SK-N-SH (cell line): ENCODE data around the gene SMAGP. TPM values are rescaled to one million over a fixed set of nuclear protein-coding genes. Genes with fewer than 3 reads are reported as not detected.

Source experiments
- CTCF ChIA-PET: fragments of 300-600, 350-600 bp; formaldehyde crosslinking; extraction: SDS; loops from one replicate; lab custom pipeline; 2021; lab: Yijun Ruan, JAX
- POLR2A ChIA-PET: fragments of 350-600 bp; sonication (Branson Sonifier 250); formaldehyde crosslinking; extraction: SDS; loops from one replicate; lab custom pipeline; 2020; ENCODE audit warnings: antibody characterized with exemption, inconsistent platforms; lab: Yijun Ruan, JAX
- DNase-seq: peaks from one replicate; pipeline ENCODE4 v3.0.0; 2012
- H2AFZ ChIP-seq: fragments of 200-600 bp; sonication (generic); 2 replicates; pipeline ENCODE4 v1.8.1; 2016; ENCODE audit warnings: antibody characterized with exemption, mild to moderate bottlenecking, low read depth
- H3F3A ChIP-seq: fragments of 200-600 bp; sonication (generic); replicated peaks from 2 replicates; pipeline ENCODE3; 2016; ENCODE audit warnings: antibody characterized with exemption, mild to moderate bottlenecking; ENCODE audit not compliant: insufficient read depth
- H3K27ac ChIP-seq, 2 experiments: fragments of 200-500 bp in 1 of 2; fragments of 200-600 bp in 1 of 2; sonication (Bioruptor generic) in 1 of 2; sonication (generic), shearing (Covaris generic) in 1 of 2; 2 replicates each; pipeline versions ENCODE4 v1.5.1 to v1.6.1; 2014 to 2016; ENCODE audit warnings: low read depth in 2 of 2, inconsistent platforms in 1 of 2, low read length in 1 of 2, mild to moderate bottlenecking in 1 of 2, mixed read lengths in 1 of 2
- H3K27me3 ChIP-seq: fragments of 200-600 bp; sonication (generic), shearing (Covaris generic); 2 replicates; pipeline ENCODE4 v1.6.1; 2016; ENCODE audit warnings: mixed run types; ENCODE audit not compliant: insufficient read depth
- H3K36me3 ChIP-seq, 2 experiments: fragments of 200-500 bp in 1 of 2; fragments of 200-600 bp in 1 of 2; sonication (Bioruptor generic) in 1 of 2; sonication (generic) in 1 of 2; replicated peaks in 1 of 2; 2 replicates each; pipeline versions ENCODE3 to v1.5.1; 2014 to 2016; ENCODE audit warnings: low read length in 1 of 2, mild to moderate bottlenecking in 1 of 2; ENCODE audit not compliant: insufficient read depth in 2 of 2, control insufficient read depth in 1 of 2
- H3K4me1 ChIP-seq, 2 experiments: fragments of 200-500 bp in 1 of 2; fragments of 200-600 bp in 1 of 2; sonication (Bioruptor generic) in 1 of 2; sonication (generic), shearing (Covaris generic) in 1 of 2; 2 replicates each; pipeline versions ENCODE4 v1.5.1 to v1.6.1; 2014 to 2016; ENCODE audit warnings: low read depth in 1 of 2, low read length in 1 of 2, mixed run types in 1 of 2; ENCODE audit not compliant: insufficient read depth in 2 of 2, control insufficient read depth in 1 of 2
- H3K4me2 ChIP-seq: fragments of 200-600 bp; sonication (generic), shearing (Covaris generic); 2 replicates; pipeline ENCODE4 v1.6.1; 2017; ENCODE audit warnings: mixed run types
- H3K4me3 ChIP-seq, 2 experiments: fragments of 200-500 bp in 1 of 2; fragments of 200-600 bp in 1 of 2; sonication (Bioruptor generic) in 1 of 2; sonication (generic), shearing (Covaris generic) in 1 of 2; 2 replicates each; pipeline versions ENCODE4 v1.5.1 to v1.8.1; 2014 to 2016; ENCODE audit warnings: low read depth in 2 of 2, inconsistent platforms in 1 of 2, low read length in 1 of 2, mild to moderate bottlenecking in 1 of 2, mixed read lengths in 1 of 2, moderate library complexity in 1 of 2
- H3K79me2 ChIP-seq: fragments of 200-600 bp; sonication (generic); 2 replicates; pipeline ENCODE4 v1.8.1; 2017; ENCODE audit warnings: mild to moderate bottlenecking; ENCODE audit not compliant: insufficient read depth
- H3K9ac ChIP-seq: fragments of 200-600 bp; sonication (generic); 2 replicates; pipeline ENCODE4 v1.6.1; 2017; ENCODE audit warnings: mixed run types
- H3K9me2 ChIP-seq: fragments of 200-600 bp; sonication (generic); 2 replicates; pipeline ENCODE4 v1.6.1; 2017; ENCODE audit warnings: mixed run types
- H3K9me3 ChIP-seq: fragments of 200-600 bp; sonication (generic); 2 replicates; pipeline ENCODE4 v1.6.1; 2017; ENCODE audit warnings: mixed run types, mild to moderate bottlenecking, moderate library complexity
- H4K20me1 ChIP-seq: fragments of 200-600 bp; sonication (generic); 2 replicates; pipeline ENCODE4 v1.6.1; 2017; ENCODE audit warnings: mild to moderate bottlenecking, mixed run types; ENCODE audit not compliant: insufficient read depth
- CHD2 ChIP-seq: fragments of 150-350 bp; IDR thresholded peaks from 2 replicates; pipeline ENCODE4 v1.6.1; 2018; ENCODE audit warnings: low read length; ENCODE audit not compliant: partially characterized antibody
- CTCF ChIP-seq: fragments of 200-600 bp; sonication (generic); IDR thresholded peaks from 2 replicates; pipeline ENCODE4 v1.6.1; 2017; ENCODE audit warnings: antibody characterized with exemption, mild to moderate bottlenecking, moderate library complexity
- ELF1 ChIP-seq: IDR thresholded peaks from 2 replicates; pipeline ENCODE4 v1.4.0; 2012
- EP300 ChIP-seq, 2 experiments: IDR thresholded peaks; 2 replicates each; pipeline versions ENCODE4 v1.4.0 to v1.6.1; 2012; ENCODE audit warnings: borderline replicate concordance in 1 of 2, low read depth in 1 of 2, low read length in 1 of 2
- EZH2phosphoT487 ChIP-seq: fragments of 200-600 bp; sonication (generic); IDR thresholded peaks from 2 replicates; pipeline ENCODE4 v1.6.1; 2017; ENCODE audit warnings: low read depth, mixed run types, mild to moderate bottlenecking, antibody characterized with exemption, moderate library complexity, borderline replicate concordance
- FOXJ3 ChIP-seq: sonication (generic); formaldehyde crosslinking; IDR thresholded peaks from 2 replicates; pipeline ENCODE4 v1.5.1; 2020; ENCODE audit warnings: mild to moderate bottlenecking, missing genetic modification reagents
- GABPA ChIP-seq: IDR thresholded peaks from 2 replicates; pipeline ENCODE4 v1.4.0; 2012; ENCODE audit warnings: low read depth, mild to moderate bottlenecking
- GATA2 ChIP-seq: sonication (generic); formaldehyde crosslinking; IDR thresholded peaks from 2 replicates; pipeline ENCODE4 v1.5.0; 2020; ENCODE audit warnings: mild to moderate bottlenecking, missing genetic modification reagents
- IRF3 ChIP-seq: fragments of 150-350 bp; IDR thresholded peaks from 2 replicates; pipeline ENCODE4 v1.6.1; 2016; ENCODE audit warnings: mild to moderate bottlenecking, low read depth, low read length
- MXI1 ChIP-seq: IDR thresholded peaks from 2 replicates; pipeline ENCODE4 v1.6.1; 2012; ENCODE audit warnings: mild to moderate bottlenecking, low read depth, low read length, improper control_type of control experiment
- RAD21 ChIP-seq: IDR thresholded peaks from 2 replicates; pipeline ENCODE4 v1.6.1; 2012; ENCODE audit warnings: mild to moderate bottlenecking, low read length
- RCOR1 ChIP-seq: fragments of 150-350 bp; IDR thresholded peaks from 2 replicates; pipeline ENCODE4 v1.6.1; 2017; ENCODE audit warnings: antibody characterized with exemption, low read length
- RFX5 ChIP-seq: IDR thresholded peaks from 2 replicates; pipeline ENCODE4 v1.6.1; 2012; ENCODE audit warnings: mild to moderate bottlenecking, improper control_type of control experiment, low read length
- SIN3A ChIP-seq: IDR thresholded peaks from 2 replicates; pipeline ENCODE4 v1.6.1; 2012; ENCODE audit warnings: low read depth, mild to moderate bottlenecking, low read length, moderate library complexity, borderline replicate concordance
- SMC3 ChIP-seq: IDR thresholded peaks from 2 replicates; pipeline ENCODE4 v1.6.1; 2012; ENCODE audit warnings: low read depth, low read length, improper control_type of control experiment
- TCF12 ChIP-seq: IDR thresholded peaks from 2 replicates; pipeline ENCODE4 v1.4.0; 2012
- TEAD4 ChIP-seq: IDR thresholded peaks from 2 replicates; pipeline ENCODE4 v1.4.0; 2012; ENCODE audit warnings: mild to moderate bottlenecking, borderline replicate concordance; ENCODE audit not compliant: insufficient read depth
- ZBTB33 ChIP-seq: IDR thresholded peaks from 2 replicates; pipeline ENCODE4 v1.4.0; 2012; ENCODE audit warnings: low read depth, borderline replicate concordance
- WGBS: methylation state at CpG from one replicate; pipeline ENCODE4 v1.1.6; 2017; ENCODE audit warnings: low lambda C conversion rate; 5-methylcytosine and 5-hydroxymethylcytosine counted together
- polyA plus RNA-seq, 3 experiments: library from polyadenylated mRNA; depleted of rRNA; stranded (reverse); fragments of >200 nt; gene quantifications; 2 replicates each; pipeline ENCODE4 v1.2.3, GENCODE V29; 2012
- TF ChIP-seq, protein P1 (sequence below): IDR thresholded peaks from 2 replicates; pipeline ENCODE4; 2012
- TF ChIP-seq, protein P2 (sequence below): IDR thresholded peaks from 2 replicates; pipeline ENCODE4 v1.4.0; 2012; ENCODE audit warnings: low read depth

Gene SMAGP
- polyA plus RNA-seq, 1 of the 3 experiments (the other 2 are of a cell fraction), result 26.3 TPM

GRCh38 chr12:51208016-51208660 lies 62.1 kb downstream of the SMAGP start:
- ChIA-PET POLR2A (no interaction called here), CTCF (no interaction called here)
- H3K36me3 ChIP-seq, result no peaks in the 10 kb centered on the region
- H2AFZ ChIP-seq, result no peak overlapping the region
- no peaks in the 10 kb centered on the region for H4K20me1 ChIP-seq
- H3K9me3 ChIP-seq, result no peaks in the 10 kb centered on the region
- H3K4me2 ChIP-seq, result no peak overlapping the region
- no peak for TF ChIP-seq IRF3
- no peak for TF ChIP-seq FOXJ3 (CRISPR knock-in tag)
- TF ChIP-seq MXI1, result no peak
- no peak for TF ChIP-seq RFX5
- no peak for TF ChIP-seq TCF12
- no peak for TF ChIP-seq ZBTB33
- TF ChIP-seq GABPA, result no peak
- TF ChIP-seq RCOR1, result no peak
- TF ChIP-seq EZH2phosphoT487, result no peak
- no peak for TF ChIP-seq EP300 (IDR thresholded peaks at IDR 0.05; ENCODE audit: borderline replicate concordance in 1 of 2, low read depth in 1 of 2, low read length in 1 of 2)
- no peak for TF ChIP-seq CTCF
- TF ChIP-seq ELF1, result no peak
- no peak for TF ChIP-seq RAD21
- TF ChIP-seq GATA2 (CRISPR knock-in tag), result no peak
- TF ChIP-seq SMC3, result no peak
- TF ChIP-seq, protein P1, sequence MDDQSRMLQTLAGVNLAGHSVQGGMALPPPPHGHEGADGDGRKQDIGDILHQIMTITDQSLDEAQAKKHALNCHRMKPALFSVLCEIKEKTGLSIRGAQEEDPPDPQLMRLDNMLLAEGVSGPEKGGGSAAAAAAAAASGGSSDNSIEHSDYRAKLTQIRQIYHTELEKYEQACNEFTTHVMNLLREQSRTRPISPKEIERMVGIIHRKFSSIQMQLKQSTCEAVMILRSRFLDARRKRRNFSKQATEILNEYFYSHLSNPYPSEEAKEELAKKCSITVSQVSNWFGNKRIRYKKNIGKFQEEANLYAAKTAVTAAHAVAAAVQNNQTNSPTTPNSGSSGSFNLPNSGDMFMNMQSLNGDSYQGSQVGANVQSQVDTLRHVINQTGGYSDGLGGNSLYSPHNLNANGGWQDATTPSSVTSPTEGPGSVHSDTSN, result no peak
- no peak for TF ChIP-seq SIN3A
- TF ChIP-seq, protein P2, sequence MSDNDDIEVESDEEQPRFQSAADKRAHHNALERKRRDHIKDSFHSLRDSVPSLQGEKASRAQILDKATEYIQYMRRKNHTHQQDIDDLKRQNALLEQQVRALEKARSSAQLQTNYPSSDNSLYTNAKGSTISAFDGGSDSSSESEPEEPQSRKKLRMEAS, result no peak
- TF ChIP-seq CHD2, result no peak
- no peak for TF ChIP-seq TEAD4
- no peak overlapping the region for H3K4me3 ChIP-seq
- H3K79me2 ChIP-seq, result no peaks in the 10 kb centered on the region
- no peak overlapping the region for H3K9ac ChIP-seq
- H3K27ac ChIP-seq, result no peak overlapping the region
- H3K27me3 ChIP-seq, result no peaks in the 10 kb centered on the region
- no peaks in the 10 kb centered on the region for H3F3A ChIP-seq
- no peaks in the 10 kb centered on the region for H3K4me1 ChIP-seq
- 93% methylated on average over 7 of the region's 7 CpGs for WGBS
- no peaks in the 10 kb centered on the region for H3K9me2 ChIP-seq
- no peak for DNase-seq
